ENCODE data around the gene KRABD2.

KRABD2 gene

DNA sequence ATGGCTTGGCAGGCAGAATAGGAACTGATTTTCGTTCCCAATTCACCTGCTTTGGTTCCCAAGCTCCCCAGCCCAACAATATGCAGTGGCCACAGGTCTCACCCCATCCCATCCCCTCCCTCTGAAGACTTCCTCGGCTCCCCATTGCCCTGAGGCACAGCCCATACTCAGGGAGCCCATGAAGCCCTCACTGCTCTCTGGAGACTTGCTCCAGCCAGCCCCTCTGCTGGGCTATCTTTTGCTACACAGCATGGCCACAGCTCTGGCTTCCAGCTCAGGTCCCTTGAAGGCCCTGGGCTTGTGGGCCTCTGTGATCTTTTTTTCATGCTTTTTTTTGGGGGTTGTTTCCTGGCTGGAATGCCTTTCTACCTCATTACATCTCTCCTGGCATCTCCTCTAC is 29.7 kb upstream of the KRABD2 start:
- no peaks in the 10 kb centered on the region for H3K27me3 ChIP-seq (ENCODE audit: control insufficient read depth, extremely low read depth, insufficient read depth, low read length)
- FAIRE-seq, result no peak
- TF ChIP-seq EZH2 (IDR thresholded peaks at IDR 0.05; ENCODE audit: low read length), result no peak
- TF ChIP-seq, protein P1, sequence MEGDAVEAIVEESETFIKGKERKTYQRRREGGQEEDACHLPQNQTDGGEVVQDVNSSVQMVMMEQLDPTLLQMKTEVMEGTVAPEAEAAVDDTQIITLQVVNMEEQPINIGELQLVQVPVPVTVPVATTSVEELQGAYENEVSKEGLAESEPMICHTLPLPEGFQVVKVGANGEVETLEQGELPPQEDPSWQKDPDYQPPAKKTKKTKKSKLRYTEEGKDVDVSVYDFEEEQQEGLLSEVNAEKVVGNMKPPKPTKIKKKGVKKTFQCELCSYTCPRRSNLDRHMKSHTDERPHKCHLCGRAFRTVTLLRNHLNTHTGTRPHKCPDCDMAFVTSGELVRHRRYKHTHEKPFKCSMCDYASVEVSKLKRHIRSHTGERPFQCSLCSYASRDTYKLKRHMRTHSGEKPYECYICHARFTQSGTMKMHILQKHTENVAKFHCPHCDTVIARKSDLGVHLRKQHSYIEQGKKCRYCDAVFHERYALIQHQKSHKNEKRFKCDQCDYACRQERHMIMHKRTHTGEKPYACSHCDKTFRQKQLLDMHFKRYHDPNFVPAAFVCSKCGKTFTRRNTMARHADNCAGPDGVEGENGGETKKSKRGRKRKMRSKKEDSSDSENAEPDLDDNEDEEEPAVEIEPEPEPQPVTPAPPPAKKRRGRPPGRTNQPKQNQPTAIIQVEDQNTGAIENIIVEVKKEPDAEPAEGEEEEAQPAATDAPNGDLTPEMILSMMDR (optimal IDR thresholded peaks at IDR 0.05 in 1 of 3, IDR thresholded peaks at IDR 0.05 in 1 of 3, conservative IDR thresholded peaks at IDR 0.05 in 1 of 3; ENCODE audit: extremely low read depth in 1 of 3, insufficient read depth in 2 of 3, low read length in 3 of 3), result no peak
- no peaks in the 10 kb centered on the region for H4K20me1 ChIP-seq (ENCODE audit: control insufficient read depth, extremely low read depth, insufficient read depth, low read length)
- DNase-seq (ENCODE audit: low read depth, low spot score), result no peak
- no peak overlapping the region for H3K4me3 ChIP-seq (ENCODE audit: control insufficient read depth in 2 of 3, extremely low read depth in 1 of 3, insufficient read depth in 2 of 3, low read depth in 1 of 3, low read length in 3 of 3)
- no peak overlapping the region for H2AFZ ChIP-seq (ENCODE audit: control insufficient read depth, low read length)
- H3K79me2 ChIP-seq (ENCODE audit: control insufficient read depth, insufficient read depth, low read length), result no peaks in the 10 kb centered on the region
- H3K4me1 ChIP-seq (ENCODE audit: control insufficient read depth, extremely low read depth, insufficient read depth, low read length), result peaks cover 18% of the 10 kb centered on the region
- no peaks in the 10 kb centered on the region for H3K9me3 ChIP-seq (ENCODE audit: control insufficient read depth, low read depth, low read length)
- no peak overlapping the region for H3K4me2 ChIP-seq (ENCODE audit: control insufficient read depth, extremely low read depth, insufficient read depth, low read depth, low read length)
- no peak overlapping the region for H3K9ac ChIP-seq (ENCODE audit: control insufficient read depth, extremely low read depth, insufficient read depth, low read length)
- no peak overlapping the region for H3K27ac ChIP-seq (ENCODE audit: control insufficient read depth, insufficient read depth, low read length)
- no peaks in the 10 kb centered on the region for H3K36me3 ChIP-seq (ENCODE audit: control insufficient read depth in 2 of 2, extremely low read depth in 1 of 2, insufficient read depth in 2 of 2, low read length in 2 of 2)
- dilution Hi-C loops (cut with MboI; ENCODE audit: extremely low pct_ligation_motif_present, low sequenced_read_pairs), result no loop called here
- no peaks in the 10 kb centered on the region for H3K9me1 ChIP-seq (ENCODE audit: control insufficient read depth, extremely low read depth, insufficient read depth, low read length)

DNA sequence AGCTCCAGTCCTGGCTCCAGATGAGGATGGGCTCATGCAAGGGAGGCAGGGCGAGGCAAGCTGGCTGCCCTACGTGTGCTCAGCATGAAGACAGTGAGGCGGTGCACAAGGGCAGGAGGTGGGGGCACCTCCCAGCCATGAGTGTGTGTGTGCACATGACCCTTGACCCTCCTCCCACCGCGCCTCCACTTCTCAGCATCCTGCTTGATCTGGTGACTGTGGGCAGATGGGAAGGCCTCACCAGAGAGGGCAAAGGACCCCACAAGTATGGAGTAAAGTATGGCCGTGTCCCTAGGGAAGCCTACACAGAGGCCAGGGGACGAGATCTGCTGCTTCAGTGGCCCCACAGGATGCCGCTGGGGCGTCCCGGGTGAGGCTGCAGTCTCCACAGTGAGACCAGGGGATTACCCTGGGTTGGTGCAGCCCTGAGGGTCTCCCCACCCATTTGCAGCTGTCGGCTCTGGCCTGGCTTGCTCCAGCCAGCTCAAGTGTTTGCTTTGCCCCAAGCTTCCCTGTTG is 29.1 kb upstream of the KRABD2 start:
- H3K9me3 ChIP-seq (ENCODE audit: control insufficient read depth, low read depth, low read length), result no peaks in the 10 kb centered on the region
- H3K4me2 ChIP-seq (ENCODE audit: control insufficient read depth, extremely low read depth, insufficient read depth, low read depth, low read length), result no peak overlapping the region
- no peaks in the 10 kb centered on the region for H3K79me2 ChIP-seq (ENCODE audit: control insufficient read depth, insufficient read depth, low read length)
- dilution Hi-C loops (cut with MboI; ENCODE audit: extremely low pct_ligation_motif_present, low sequenced_read_pairs), result no loop called here
- H3K9ac ChIP-seq (ENCODE audit: control insufficient read depth, extremely low read depth, insufficient read depth, low read length), result no peak overlapping the region
- no peaks in the 10 kb centered on the region for H3K9me1 ChIP-seq (ENCODE audit: control insufficient read depth, extremely low read depth, insufficient read depth, low read length)
- DNase-seq (ENCODE audit: low read depth, low spot score), result no peak
- H3K4me1 ChIP-seq (ENCODE audit: control insufficient read depth, extremely low read depth, insufficient read depth, low read length), result peaks cover 14% of the 10 kb centered on the region
- no peaks in the 10 kb centered on the region for H3K36me3 ChIP-seq (ENCODE audit: control insufficient read depth in 2 of 2, extremely low read depth in 1 of 2, insufficient read depth in 2 of 2, low read length in 2 of 2)
- no peak overlapping the region for H2AFZ ChIP-seq (ENCODE audit: control insufficient read depth, low read length)
- FAIRE-seq, result no peak
- no peak overlapping the region for H3K27ac ChIP-seq (ENCODE audit: control insufficient read depth, insufficient read depth, low read length)
- TF ChIP-seq, protein P1 (optimal IDR thresholded peaks at IDR 0.05 in 1 of 3, IDR thresholded peaks at IDR 0.05 in 1 of 3, conservative IDR thresholded peaks at IDR 0.05 in 1 of 3; ENCODE audit: extremely low read depth in 1 of 3, insufficient read depth in 2 of 3, low read length in 3 of 3), result no peak
- no peak for TF ChIP-seq EZH2 (IDR thresholded peaks at IDR 0.05; ENCODE audit: low read length)
- no peak overlapping the region for H3K4me3 ChIP-seq (ENCODE audit: control insufficient read depth in 2 of 3, extremely low read depth in 1 of 3, insufficient read depth in 2 of 3, low read depth in 1 of 3, low read length in 3 of 3)
- H3K27me3 ChIP-seq (ENCODE audit: control insufficient read depth, extremely low read depth, insufficient read depth, low read length), result no peaks in the 10 kb centered on the region
- no peaks in the 10 kb centered on the region for H4K20me1 ChIP-seq (ENCODE audit: control insufficient read depth, extremely low read depth, insufficient read depth, low read length)
